ENCODE data around the gene ANLN.
A peak's percentile ranks its signal among the peaks of the same experiment; 100 is the strongest.
"Not testable (repeated sequence)": the region's sequence is repeated elsewhere in the genome, so short reads cannot be mapped to it uniquely, and the experiment has no call there.

The ANLN gene

DNA sequence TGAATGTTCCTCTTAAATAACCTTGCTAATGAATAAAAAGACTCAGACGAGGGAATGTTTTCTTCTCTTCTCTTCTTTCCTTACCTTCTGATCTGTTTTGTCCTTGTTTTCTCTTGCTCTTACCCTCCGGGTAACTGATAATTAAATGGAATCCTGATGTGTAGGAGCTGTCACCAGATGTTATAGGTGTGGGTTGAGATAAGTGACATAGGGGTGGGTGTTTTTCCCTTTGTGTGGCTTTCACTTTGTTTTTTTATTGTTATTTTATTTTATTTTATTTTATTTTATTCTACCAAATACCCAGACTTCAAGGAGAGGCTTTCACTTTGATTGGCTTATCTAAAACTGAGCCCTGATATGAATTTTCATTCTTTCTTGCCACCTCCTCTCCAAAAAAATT, 25.5 kb downstream of the ANLN start:
- no peak for DNase-seq (ENCODE audit: low spot score)

DNA sequence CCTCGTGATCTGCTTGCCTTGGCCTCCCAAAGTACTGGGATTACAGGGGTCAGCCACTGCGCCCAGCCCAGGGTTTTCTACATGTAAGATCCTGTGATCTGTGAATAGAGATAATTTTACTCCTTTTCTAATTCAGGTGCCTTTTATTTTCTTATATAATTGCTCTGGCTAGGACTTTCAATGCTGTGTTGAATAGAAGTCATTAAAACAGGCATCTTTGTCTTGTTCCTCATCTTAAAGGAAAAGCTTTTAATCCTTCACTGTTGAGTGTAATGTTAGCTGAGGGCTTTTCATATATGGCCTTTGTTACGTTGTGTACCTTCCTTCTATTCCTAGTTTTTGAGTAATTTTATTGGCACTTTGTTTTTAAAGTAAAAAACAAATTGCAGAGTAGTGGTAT, 26.6 kb downstream of the ANLN start:
- no peak for DNase-seq (ENCODE audit: low spot score)

DNA sequence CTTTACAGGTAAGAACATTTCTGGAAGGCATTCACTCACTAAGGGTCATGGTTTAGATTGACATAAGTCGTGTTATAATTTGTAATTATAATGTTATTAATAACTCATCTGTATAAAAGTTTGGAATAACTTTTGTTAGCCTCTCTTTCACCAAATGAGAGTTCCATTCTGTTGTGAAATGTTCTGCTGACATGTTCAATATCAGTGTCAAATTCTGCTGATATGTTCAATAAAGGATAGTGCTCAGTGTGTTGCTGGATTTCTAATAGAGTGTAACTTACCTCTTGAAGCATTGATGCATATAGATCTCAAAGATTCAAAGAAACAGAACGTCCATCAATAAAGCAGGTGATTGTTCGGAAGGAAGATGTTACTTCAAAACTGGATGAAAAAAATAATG, 30.6 kb downstream of the ANLN start:
- no peak for DNase-seq (ENCODE audit: low spot score)

DNA sequence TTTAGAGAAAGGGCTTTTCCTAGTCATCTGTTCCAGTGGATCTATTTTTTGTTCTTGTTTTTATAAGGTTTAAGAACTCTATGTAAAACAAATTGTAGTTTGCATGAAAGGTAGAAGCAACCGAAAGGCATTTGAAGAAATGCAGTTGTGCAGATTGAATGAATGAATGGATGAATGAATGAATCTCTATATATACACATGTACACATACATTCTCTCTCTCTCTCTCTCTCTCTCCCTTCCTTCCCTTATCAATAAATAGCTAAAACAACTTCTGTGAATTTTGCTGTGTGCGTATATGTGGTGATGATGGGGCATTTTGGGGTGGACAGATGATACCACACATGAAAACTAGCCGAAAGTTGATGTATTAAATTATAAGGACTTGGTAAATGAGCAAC, 32.4 kb downstream of the ANLN start:
- DNase-seq (ENCODE audit: low spot score): no peak

DNA sequence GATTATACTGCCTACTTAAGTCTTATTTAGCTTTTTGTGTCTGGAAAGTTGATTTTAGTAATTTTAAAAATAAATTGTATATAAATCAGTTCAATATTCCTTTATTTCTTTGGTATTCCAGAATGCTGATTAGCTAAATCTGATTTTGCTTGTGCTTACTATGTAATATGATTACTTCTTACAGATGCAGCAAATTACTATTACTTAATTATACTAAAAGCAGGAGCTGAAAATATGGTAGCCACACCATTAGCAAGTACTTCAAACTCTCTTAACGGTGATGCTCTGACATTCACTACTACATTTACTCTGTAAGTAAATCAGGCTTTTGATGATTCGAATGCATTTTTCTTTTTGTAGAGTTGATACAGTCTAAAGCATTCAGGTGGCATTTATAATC, 34.0 kb downstream of the ANLN start:
- no peak for DNase-seq (ENCODE audit: low spot score)

DNA sequence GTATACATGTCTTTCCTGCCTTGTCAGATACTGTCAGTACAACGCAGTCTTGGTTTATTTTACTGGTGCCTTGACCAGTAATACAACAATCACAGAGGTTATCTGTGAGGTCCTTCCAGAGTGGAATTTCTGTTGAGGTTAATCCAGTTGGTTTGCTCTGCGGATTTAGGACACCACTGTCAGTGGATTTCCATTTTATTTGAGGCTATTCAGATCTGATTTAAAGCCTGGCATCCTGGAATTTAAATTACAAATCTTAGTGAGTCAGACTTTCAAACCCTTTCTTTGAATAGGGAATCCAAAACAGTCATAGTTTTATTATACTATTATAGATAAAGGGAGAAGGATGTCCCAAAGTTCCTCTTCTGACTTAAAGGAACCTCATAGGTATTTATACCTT, 40.5 kb downstream of the ANLN start:
- DNase-seq (ENCODE audit: low spot score): no peak

DNA sequence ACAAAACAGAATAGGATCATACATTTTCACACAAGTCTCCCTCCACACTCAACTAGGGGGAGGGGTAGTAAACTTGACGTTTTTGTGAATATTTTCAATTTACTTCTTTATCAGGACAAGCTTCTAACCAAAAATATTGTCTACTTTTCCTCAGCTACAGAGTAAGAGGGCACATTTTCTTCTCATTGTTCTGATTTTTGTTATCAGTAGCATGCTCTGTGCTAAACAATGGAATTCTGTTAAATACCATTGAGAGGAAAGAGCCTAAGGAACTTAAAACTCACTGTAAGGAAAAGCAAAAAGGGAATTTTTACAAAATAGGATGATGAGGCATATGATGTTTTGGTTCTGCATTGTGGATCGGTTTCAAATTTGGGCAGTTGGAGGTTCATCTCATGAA, 41.2 kb downstream of the ANLN start:
- no peak for DNase-seq (ENCODE audit: low spot score)

DNA sequence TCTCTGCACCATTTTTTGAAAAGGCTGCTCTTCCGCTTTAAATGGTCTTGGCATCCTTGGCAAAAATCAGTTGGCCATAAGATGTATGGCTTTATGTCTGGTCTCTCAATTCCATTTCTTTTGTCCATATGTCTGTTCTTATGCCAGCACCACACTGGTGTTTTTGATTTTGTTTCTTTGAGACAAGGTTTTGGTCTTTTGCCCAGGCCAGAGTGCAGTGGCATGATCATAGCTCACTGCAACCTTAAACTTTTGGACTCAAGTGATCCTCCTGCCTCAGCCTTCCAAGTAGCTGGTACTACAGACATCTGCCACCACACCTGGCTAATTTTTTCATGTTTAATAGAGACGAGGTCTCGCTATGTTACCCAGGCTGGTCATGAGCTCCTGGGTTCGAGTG, 48.5 kb downstream of the ANLN start:
- no peak for DNase-seq (ENCODE audit: low spot score)

DNA sequence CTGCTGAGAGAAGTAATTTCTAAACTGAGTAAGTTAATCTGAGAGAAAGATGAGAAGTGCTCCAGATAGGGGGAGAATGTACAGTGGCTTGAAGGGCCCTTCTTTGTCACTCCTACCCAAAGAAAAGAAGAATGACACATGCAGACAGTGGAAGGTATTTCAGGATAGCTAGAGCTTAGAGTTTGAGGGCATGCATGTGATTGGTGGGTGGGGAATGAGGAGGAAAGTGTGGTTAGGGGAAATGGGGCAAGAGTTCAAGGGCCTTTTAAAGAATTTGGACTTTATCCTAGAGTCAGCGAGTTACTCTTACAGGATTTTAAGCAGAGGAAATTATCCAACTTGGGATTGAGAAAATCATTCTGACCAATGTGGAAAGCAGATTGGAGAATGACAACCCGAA, 50.0 kb downstream of the ANLN start:
- DNase-seq (ENCODE audit: low spot score): no peak

DNA sequence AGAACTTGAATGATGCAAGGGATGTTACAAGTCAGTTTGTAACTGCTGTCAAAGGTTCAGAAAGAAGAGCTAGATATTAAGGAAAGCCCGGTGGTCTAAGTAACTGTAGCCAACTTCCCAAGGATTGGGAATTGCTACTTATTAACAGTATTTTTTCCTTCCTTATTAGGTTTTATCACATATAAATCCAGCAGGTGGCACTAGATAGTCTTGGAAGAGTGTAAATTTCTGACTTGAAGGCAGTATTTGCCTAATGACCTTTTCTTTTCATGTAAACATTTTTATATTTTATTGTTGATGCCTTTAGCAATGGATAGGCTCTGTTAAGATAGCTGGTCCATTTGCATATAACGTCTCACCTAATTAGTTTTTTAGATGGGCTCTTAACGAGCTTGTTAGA, 51.2 kb downstream of the ANLN start:
- peak; percentile 10 for DNase-seq (ENCODE audit: low spot score)

DNA sequence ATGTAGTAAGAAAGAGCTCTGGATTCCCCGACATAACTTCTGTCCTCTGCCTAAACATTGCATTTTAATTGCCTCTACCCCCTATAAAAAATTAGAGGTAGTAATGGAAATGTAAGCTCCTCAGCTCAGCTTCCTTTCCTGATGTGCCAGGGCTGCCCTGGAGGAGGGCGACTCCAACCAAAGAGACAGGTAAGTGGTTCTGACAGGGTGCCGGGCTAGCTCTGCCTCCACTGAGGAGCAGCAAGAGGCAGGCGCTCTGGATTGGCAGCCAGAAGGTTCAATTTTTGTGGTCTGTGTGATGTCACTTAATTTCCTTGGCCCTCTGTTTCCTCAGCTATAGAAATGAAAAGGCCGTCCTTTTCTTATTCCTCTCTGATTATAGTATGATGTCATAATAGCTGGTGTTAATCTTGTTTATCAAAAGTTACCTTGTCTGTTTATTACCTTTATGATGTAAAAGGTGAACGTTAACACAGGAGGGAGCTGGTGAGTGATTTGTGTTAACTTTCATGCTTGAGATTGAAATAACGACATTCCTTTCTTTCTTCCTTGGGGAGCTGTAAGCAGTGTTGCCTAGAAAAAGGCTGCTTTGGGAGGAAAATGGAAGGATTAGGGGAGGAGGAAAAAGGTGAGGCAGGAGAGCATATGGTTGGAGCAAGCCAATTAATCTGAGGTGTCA, 51.8 kb downstream of the ANLN start:
- DNase-seq (ENCODE audit: low spot score): no peak

DNA sequence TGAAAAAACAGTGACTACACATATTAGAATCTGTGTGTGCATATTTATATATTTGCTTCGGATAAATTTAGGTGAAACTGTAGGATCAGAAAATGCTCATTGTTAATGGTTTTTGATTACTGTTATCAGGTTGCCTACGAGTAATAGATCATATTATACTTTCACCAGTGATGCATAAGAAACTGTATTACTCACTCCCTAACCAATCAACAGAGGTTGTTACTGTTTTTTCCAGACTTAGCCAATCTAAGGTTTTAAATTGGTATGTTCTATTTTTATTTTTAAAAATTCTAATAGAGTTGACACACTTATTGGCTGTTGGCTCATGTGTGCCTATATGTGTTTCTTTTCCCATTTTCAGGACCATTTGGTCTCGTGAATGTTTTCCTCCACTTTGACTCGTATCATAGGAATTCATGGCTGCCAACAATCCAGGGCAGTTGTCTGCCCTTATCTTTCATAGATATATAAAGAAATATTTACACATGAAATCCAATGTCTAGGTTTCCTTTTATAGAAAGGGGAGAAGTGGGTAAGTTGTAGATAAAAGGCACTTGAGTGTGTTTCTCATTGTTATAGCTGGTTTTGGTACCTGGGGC, 59.2 kb downstream of the ANLN start:
- no peak for DNase-seq (ENCODE audit: low spot score)

DNA sequence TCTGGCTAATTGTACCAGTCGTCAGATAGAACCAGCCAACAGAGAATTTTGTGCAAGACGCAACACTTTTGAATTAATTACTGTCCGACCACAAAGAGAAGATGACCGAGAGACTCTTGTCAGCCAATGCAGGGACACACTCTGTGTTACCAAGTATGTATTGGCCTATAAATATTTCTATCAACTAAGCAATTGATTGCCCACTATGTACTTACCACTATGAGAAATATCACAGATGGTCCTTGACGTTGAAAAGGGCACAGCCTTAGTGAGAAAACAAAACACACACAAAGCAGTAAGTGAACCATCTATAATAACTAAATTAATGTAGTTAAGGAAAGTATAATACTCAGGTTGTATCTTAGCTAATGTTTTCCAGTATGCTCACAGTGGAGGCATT, 60.0 kb downstream of the ANLN start:
- DNase-seq (ENCODE audit: low spot score): no peak

DNA sequence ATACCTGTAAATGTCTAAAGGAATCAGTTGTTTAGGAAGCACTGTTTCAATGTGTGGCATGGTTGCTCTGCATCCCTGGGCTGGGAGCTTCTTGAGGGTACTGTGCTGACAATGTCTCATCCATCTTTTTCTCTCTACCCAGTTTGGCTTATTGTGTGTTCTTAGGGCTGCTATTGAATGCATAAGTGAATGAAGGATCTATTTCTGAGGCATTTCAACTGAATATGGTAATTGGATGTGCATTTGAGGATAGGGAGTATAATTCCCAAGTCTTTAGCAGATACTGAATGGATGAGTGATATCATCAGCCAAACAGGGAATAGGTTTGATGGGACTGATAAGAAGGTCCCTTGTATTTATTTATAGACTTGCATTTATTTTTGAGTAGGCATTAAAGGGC, 64.1 kb downstream of the ANLN start:
- DNase-seq (ENCODE audit: low spot score): no peak

DNA sequence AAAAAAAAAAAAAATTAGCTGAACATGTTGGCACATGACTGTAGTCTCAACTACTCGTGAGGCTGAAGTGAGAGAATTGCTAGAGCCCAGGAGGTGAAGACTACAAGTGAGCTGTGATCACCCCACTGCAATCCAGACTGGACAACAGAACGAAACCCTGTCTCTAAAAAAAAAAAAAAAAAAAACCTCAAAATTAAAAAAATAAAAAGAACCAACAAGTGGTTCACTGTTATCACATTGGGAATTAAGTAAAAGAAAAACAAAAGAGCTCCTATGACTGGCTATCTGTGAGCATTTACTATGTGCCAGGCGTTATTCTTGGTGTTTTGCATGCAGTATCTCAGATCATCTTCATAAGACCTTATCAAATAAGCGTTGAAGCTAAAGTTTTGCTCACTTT, 66.0 kb downstream of the ANLN start:
- no peak for DNase-seq (ENCODE audit: low spot score)

DNA sequence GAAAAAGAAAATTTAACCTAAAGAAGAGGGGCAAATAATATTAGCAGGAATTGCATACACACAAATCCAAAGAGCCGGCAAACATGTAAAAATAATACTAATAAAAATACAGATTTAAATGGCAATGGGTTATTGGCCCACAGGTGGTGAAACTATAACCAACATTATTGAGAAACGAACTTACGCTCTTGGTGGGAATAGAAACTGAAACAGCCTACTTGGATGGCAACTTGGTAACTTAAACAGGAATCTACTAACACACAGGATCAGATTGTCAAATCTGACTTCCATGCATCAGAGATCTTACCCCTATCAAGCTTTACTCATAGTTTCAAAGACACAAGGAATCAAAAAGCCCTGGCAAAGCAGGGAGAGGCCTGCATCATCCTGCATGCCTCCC, 66.5 kb downstream of the ANLN start:
- DNase-seq (ENCODE audit: low spot score): no peak

DNA sequence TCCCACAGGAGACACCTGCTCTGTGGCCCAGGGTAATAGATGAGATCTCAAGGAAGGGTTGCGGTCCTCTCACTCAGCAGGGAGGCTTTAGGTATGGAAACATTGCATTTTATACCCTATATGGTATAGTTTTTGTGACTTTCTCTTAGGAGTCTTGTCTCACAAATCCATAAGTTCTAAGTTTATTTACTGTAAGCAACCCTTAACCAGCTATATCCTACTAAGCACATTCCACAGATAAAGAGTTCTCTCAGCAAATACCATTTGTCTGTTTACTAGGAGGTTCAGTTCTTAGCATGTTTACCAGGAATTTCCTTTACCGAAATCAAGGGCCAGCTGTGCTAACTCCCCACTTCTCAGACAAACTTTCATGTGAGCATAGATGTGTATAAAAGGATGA, 66.9 kb downstream of the ANLN start:
- no peak for DNase-seq (ENCODE audit: low spot score)

DNA sequence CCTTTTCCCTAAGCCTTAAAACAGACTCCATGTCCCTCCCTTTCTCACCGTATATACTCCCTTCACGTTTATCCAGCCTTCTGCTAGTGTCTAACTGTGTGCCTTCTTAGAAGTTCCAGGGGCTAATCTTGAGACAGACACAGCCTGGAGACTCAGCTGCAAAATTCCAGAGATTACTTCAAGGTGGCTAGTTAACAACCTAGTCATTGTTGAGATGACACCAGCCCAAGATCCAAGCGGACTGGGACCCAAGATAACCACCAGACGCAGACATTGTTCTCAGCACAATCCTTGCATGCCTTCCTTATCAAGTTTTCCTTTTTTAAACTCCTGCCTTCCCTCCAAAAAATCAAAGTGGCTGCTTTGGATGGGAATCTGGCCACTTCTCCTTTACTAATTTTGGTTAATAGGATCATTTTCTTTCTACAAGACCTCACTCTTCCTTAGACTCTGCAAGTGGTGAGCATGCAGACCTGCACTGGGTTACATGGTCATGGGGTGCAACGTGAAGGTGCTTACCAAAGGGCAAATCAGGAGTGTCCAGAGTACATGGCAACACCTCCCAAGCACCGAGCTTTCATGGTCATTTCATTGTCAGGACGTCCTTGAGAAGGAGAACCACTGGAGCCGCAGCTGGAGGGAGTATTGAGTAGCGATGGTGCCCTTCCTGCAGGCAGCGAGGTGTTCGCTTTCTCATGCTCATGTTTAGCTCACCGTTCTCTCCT, 69.7 kb downstream of the ANLN start:
- no peak for DNase-seq (ENCODE audit: low spot score)

DNA sequence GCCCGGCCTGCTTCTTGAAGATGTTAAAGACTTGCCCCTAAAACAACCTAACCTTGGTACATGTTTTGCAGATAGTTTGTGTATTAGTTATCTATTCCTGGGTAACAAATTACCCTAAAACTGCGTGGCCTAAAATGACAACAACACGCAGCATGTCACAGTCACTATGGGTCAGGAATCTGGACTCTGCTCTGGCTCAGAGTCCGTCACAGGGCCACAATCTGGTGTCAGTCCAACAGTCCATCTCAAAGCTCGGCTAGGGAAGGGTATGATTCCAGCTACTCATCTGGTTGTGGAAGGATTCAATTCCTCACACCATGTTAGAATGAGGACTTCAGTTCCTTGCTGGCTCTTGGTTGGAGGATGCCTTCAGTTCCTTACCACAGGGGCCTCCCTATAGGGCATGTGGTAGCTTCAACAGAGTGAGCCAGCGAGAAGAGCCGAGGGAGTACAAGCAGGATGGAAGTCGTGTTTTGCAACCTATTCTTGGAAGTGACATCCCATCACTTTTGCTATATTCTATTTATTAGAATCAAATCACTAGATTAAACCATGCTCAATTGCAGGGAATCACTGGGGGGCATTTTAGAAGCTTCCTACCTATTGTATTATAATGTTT, 71.3 kb downstream of the ANLN start:
- DNase-seq (ENCODE audit: low spot score): no peak

DNA sequence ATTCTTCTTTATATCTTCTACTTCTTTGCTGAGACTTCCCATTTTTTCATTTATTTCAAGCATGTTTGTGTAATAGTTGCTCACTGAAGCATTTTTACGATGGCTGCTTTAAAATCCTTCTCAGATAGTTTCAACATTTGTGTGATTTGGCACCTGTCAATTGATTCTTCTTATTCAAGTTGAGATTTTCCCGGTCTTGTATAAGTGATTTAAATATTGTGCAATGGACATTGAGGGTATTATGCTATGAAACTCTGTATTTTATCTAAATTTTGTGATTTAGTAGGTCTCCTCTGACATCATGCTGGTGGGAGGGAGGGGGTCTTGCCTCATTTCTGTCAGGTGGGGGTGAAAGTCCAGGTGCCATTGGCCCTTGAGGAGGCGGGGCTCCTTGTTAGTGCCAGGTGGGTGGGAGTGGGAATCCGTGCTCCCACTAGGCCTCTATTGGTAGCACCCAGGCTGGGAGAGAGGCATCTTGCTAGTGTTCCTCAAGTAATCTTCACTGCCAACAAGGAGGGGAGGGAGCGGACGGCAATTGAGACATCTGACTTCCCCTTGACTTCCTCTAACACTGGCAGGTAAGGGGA, 73.0 kb downstream of the ANLN start:
- DNase-seq (ENCODE audit: low spot score): no peak

DNA sequence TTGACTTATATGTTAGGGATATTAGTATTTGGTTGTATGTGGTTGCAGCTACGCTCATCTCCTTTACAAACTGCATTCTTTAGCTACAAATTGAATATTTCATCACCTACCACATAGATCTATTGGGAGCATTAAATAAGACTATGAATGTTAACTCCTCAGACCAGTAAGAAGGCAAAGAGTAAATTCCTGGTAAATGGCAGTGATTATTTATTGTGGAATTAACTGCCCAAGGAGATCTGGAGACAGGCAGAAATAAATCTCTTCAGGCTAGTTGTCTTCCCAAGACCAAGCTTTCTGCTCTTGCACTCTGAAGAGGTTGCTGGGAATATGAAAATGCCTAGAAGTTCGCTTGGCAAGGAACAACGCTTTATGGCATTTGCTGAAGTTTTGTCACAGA, 74.6 kb downstream of the ANLN start:
- no peak for DNase-seq (ENCODE audit: low spot score)

DNA sequence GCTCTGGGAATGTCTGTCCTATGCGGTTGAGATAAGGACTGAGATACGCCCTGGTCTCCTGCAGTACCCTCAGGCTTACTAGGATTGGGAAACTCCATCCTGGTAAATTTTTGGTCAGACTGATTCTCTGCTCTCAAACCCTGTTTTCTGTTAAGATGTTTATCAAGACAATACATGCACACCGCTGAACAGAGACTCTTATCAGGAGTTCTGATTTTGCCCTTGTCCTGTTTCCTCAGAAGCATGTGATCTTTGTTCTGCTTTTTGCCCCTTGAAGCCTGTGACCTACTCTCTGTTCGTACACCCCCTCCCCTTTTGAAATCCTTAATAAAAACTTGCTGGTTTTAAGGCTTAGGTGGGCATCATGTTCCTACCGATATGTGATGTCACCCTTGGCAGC, 76.3 kb downstream of the ANLN start:
- DNase-seq (ENCODE audit: low spot score): not testable (repeated sequence)
